GM21526 (cell line): ENCODE measurements around the gene TMEM238.
"Not testable (repeated sequence)": the region's sequence is repeated elsewhere in the genome, so short reads cannot be mapped to it uniquely, and the experiment has no call there.

Source experiments
- ATAC-seq: cut with Tn5 transposase; IDR thresholded peaks from one replicate; pipeline ENCODE4 v1.9.1; 2021; ENCODE audit warnings: moderate library complexity; ENCODE audit not compliant: unreplicated experiment, low FRiP score

The TMEM238 gene, protein sequence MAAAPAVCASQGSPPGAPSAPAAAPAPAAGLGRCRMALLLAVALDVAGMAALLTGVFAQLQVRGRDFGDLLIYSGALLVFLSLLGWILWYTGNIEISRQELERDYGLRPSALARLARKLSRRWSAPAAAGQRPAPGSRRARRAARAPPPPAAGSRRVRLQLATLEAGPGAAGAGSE

DNA sequence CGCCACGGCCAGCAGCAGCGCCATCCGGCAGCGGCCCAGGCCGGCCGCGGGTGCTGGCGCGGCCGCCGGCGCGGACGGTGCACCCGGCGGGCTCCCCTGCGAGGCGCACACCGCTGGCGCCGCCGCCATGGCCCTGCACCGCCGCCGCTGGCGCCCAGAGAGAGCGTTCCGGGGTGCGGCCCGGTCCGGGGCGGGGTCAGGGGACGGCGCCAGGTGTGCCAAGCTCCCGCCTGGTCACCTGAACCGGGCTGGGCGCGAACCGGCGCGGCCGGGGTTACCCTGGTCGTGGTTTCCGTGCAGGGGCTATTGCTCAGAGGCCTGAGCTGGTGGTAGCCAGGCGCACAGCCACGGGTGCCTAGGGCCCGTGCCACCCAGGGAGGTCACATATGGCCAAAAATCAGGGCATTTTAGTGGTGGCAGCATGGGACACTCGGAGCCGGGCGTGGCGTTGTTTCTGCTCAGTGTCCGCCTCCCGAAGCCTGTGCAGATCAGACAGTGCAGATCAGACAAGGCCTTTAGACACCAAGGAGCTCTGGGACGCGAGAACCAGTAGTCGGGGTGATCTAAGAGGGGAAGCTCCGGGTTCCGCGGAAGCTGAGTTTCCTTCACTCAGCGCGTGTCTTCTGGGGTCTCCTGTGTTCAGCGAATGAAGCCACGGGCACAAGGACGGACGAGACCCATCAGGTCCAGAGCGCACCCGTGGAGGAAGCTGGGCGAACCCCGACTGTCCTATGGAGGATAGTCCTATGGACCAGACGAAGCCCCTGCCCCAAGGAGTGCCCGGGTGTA is at the start of gene TMEM238:
Gene TMEM238, minus strand, starts transcription at position 162 of the 789 bp plus-strand sequence. Its CDS starts 33 bp downstream, at position 129.
- no peak for ATAC-seq

DNA sequence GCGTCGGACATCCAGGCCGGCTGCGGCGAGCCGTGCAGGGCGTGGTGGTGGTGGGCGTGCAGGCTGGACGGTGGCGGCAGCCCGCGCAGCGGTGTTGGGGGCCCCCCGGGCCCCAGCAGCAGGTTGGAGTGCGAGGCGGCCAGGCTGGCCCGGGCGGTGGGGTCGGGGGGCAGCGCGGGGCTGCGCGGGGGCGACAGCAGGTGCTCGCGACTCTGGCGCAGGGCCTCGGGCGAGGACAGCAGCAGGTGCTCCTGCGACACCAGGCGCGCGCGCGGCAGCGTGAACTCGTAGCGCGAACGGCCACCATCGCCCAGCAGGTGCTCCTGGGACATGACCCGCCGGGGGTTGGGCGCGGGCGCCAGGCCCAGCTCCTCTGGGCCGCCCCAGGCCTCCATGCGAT is 49.2 kb upstream of the TMEM238 start:
- no peak for ATAC-seq

DNA sequence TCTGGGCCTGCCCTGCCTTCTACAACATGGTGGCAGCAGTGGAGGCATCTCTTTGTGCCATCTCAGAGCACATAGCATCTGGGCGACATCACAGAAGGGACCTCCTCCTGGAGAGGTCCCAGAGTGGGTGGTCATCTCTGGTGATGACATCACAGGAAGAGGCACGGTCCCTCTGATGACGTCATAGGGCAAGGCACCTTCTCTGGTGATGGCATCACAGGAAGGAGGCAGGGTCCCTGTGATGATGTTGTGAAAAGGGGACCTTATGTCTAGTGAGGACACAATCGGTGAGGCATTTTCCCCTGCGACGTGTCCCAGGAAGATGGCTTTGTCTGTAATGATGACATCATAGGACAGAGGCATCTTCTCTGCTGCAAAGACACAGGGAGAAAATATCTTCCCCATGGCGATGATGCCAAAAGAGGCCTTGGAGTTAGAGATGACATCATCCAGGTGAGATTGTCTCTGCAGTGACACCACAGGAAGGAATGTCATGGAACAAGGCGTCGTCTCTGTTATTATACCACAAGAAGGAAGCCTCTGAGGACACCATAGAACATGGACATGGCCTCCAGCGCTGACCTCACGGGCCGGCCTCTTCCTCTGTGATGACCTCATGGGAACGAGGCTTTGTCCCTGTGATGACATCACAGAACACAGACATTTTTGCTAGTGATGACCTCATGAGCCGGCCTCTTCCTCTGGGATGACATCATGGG is 48.3 kb upstream of the TMEM238 start:
- ATAC-seq = no peak

DNA sequence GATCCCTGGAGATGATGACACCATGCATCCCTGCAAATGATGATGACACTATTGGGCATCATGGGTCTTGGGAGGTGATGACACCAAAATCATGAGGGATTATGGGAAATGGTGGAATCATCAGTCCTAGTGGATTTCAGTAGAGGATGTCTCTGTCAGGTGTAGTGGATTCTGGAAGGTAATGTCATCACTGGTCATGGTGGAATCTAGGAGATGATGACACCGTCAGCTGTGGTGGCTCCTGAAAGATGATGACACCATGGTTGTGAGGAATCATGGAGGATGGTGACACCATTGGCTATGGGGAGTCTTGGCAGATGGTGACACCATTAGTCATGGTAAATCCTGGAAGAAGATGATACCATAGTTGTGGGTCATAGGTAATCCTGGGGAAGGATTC is 47.1 kb upstream of the TMEM238 start:
- ATAC-seq = no peak

DNA sequence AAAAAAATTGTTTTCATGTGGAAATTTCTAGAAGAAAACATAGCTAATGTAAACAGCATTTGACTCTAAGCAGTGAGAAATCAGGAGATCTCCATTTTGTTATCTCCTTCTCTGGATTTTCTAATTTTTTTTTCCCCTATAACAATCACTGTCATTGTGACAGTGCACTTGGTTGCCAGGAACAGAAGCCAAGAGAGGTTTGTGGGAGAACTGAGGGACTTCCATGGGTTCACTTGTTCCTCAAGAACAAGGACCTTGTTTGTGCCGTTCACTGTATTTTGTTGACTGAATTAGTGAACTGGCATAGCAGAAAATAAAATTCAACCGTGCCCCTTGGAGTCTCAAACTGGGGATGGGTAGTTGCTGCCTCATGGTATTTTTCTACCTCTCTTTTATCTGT is 42.0 kb upstream of the TMEM238 start:
- no peak for ATAC-seq

DNA sequence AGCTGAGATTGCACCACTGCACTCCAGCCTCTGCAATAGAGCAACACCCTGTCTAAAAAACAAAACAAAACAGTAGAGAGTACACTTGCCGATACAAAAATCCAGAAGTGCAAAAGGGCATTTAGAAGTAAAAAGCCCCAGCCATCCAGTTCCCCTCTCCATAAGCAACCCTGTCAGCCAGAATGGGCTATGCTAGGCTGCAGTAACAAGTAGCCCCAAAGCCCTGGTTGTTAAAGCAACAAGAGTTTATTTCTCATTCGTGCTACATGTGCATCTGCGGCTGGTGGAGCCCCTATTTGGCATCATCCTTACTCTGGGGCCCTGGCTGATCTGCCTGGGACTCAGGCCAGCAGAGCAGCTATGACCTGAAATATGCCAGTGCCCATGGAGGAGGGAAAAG is 40.4 kb upstream of the TMEM238 start:
- ATAC-seq = no peak

DNA sequence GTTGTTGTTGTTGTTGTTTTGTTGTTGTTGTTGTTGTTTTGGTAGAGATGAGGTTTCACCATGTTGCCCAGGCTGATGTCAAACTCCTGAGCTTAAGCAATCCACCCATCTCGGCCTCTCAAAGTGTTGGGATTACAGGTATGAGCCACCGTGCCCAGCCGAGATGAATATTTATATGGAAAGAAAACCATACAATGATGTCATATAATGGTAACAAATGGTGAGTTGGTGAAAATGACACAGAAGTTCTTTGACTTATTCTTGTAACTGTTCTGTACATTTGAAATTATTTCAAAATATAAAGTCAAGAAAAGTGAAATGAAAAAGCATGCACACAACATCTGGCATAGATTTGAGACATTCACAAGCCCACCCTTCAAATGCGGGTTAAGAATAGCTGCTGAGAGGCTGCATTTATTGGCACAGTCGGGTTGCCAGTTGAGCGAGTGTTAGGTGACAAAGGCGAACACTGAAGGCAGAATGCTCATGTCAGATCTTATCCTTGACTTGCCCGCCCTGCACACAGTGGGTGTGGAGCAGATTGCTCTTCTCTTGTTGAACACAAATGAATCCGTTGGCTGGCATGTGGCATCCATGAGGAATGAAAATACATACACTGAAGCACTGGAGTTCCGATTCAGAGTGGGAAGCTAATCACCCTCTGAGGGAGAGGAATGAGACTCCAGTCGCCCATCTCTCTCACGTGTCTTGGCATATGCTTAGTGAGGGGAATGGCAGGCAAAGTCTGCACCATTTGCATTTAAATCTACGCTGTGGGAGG is 39.3 kb upstream of the TMEM238 start:
- no peak for ATAC-seq

DNA sequence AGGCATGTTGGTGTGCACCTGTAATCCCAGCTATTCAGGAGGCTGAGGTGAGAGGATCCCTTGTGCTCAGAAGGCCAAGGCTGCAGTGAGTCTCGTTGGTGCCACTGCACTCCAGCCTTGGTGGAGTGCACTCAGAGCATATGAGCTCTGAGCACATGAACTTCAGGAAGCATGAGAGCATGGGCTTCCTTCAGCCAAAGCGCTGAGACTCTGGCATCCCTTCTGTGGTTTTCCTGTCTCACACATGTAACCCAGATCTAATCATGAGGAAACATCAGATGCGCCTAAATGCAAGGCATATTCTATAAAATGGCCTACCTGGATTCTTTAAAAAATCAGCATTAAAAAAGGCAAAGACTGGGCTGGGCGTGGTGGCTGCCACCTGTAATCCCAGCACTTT is 37.2 kb upstream of the TMEM238 start:
- ATAC-seq = not testable (repeated sequence)

DNA sequence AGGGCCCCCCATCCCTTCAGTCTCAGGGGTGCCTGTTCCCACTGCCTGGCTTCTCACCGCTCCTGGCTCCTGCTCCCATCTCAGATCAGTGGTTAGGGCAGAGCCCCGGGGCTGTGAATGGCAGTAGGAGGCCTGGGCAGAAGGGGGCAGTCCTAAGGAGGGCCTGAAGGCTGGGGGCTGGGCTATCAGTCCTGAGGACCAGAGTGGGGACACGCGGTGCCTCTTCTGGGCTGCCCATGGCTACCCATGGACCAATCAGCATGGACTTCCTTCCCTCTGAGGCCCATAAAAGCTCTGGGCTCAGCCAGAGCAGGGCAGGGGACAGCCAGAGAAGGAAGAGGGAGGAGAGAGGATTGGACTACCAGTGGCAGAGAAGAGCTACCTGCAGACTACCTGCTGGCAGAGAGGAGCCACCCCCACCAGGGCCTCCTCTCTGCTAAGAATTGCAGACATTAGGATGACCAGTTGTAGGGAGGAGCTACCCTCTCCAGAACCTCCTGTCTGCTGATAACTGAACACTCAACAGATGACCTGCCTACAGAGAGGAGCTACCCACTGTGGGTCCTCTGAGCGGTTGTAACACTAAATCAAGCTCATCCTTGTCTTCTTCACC is 35.6 kb upstream of the TMEM238 start:
- no peak for ATAC-seq

DNA sequence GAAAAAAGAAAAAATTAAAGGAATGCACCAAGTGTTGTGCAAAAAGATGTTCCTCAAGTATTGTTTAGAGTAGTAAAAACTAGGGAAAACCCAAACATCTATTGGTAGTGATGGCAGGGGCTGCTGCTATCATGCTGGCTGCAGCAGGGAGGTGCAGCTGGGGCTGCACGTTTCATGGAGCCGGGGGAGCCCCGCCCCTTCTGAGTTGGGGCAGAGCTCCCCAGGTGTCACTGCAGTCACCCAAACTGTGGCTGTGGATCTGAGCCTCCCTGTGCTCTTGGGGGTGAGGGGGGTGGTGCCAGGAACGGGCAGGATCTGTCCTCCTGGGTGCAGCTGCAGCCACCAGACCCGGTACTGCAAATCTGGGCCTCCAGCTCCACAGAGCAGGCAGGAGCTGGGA is 35.0 kb upstream of the TMEM238 start:
- no peak for ATAC-seq

DNA sequence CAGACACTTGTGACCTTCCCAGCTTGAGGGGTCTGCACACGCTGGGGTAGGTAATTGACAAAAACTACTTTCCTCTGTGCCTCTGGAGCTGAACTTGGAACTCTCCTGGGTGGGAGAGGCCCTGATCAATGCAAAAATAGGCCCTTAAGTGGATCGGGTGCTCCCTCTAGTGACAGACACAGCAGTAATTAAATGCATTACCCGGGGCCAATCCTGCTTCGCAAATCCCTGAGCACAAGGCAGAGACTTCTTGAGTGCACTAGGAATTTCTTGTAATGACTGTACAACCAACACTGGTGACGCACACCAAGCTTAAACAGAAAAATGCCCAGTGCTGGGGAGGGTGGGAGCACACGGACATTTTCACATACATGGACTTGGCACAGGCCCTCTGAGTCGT is 34.1 kb upstream of the TMEM238 start:
- ATAC-seq = no peak

DNA sequence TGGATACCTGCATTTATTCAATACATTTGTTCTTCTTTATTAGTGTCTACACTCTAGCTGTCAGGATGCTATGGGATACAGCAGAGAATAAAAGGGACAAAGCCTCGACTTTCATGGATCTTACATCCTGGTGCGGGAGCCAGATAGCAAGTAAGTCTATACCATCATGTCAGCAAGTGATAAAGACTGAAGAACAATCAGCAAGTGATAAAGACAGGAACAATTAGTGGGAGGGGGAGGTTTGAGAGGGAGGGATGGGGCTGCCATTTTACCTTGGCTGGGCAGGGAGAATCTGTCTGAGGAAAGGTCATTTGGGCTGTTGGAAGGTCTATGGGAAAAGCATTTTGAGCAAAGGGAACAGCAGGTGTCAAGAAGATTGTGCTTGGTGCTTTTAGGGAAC is 26.1 kb upstream of the TMEM238 start:
- no peak for ATAC-seq

DNA sequence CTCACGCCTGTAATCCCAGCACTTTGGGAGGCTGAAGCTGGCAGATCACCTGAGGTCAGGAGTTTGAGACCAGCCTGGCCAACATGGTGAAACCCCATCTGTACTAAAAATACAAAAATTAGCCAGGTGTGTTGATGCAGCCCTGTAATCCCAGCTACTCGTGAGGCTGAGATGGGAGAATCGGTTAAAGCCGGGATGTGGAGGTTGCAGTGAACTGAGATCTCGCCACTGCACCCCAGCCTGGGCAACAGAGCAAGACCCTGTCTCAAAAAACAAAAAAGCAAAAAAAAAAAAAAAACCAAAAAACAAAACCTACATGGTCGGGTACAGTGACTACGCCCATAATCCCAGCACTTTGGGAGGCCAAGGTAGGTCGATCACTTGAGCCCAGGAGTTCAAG is 25.1 kb upstream of the TMEM238 start:
- not testable (repeated sequence) for ATAC-seq

DNA sequence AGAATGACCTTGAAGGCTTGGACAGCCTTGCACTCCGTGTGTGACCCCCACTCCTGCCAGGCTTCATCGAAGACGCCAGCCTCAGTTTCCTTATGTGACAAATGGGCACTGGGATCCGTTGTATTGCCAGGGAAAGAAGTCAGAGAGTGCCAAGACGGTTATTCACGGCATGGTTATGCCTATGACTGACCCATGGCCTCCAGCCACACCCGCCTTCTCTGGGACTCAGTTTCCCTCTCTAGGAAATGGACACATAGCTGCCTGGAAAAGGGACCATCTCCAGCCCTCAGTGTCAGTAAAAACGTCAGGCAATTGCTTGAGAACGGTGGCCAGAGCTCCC is 24.4 kb upstream of the TMEM238 start:
- no peak for ATAC-seq

DNA sequence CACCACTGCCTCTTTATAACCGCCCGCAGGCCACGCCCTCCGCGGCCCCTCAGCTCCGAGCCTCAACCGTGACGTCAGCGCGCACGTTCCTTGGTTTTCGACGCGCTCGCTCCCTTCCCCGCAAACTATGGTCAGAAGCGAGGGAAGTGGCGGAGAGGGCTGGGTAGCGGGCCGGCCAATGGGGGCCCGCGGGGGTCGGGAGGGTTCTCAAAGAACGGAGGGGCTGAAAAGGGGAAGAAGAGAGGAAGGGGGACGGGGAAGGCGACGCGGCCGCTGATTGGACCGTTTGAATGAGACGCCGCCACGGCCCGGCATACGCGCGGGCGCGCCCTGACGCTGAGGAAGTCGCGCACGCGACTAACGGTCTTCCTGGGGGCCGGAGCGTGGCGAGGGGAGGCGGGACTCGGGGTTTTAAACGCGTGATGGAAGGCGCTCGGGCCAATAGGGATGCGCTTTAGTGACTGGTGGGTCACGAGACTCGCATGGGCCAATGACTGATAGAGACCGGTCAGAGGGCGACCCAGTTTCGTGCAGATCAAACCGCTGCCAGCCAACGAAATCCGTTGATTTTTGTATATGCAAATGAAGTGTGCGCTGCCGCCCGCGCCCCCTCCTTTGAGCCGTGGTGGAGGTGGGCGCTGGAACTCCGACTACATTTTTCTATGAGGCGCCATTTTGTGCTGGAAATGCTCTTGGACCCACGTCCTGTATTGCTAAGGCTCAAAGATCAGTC is 23.9 kb upstream of the TMEM238 start:
- peak; percentile 72 for ATAC-seq

DNA sequence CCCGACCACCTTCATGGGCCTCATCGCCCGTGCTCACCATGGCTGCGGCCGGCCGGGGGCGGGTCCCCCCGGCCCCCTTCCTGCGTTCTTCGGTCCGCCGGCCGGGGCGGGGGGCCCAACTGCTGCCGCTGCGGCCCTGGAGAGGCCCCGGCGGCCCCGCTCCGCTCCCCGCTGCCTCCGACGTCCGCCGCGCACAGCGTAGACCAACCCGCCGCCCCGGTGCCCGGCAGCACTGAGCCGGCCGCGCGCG is 23.4 kb upstream of the TMEM238 start, which contains the start of gene UBE2S:
Gene UBE2S, minus strand, starts transcription at position 239 of the 250 bp plus-strand sequence. Its CDS starts 199 bp downstream, at position 40.
- ATAC-seq = not testable (repeated sequence)

DNA sequence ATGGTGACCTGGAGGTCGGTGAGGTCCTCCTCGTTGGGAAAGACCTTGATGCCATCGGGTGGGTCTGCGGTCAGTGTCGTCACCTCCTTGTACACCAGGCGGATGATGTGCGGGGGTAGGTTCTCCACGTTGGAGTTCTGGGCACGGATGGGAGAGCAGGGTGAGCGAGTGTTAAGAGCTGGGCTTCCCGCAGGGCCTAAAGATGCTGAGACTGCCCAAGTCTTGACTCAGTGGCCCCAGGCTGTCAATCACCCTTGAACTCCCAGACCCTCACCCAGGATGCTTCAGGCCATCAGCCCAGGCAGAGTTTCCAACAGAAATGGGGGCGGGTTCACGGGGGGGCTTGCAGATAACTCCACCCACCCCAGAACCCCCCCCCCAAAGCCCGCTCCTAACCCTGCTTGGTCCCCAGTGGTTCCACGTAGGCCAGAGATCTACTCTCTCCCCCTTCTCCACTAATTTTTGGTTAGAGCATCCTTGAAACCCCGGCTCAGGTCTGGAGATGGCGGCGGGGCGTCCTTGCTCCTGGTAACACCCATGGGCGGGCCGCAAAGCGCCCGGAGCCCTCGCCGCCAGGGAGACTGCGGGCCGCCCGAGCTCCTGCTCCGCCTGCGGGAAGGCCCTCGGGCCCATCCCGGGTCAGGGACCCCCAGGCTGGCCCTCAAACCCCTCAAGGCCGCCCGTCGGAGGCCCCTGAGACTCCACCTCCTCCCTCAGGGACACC is 22.9 kb upstream of the TMEM238 start:
- no peak for ATAC-seq

DNA sequence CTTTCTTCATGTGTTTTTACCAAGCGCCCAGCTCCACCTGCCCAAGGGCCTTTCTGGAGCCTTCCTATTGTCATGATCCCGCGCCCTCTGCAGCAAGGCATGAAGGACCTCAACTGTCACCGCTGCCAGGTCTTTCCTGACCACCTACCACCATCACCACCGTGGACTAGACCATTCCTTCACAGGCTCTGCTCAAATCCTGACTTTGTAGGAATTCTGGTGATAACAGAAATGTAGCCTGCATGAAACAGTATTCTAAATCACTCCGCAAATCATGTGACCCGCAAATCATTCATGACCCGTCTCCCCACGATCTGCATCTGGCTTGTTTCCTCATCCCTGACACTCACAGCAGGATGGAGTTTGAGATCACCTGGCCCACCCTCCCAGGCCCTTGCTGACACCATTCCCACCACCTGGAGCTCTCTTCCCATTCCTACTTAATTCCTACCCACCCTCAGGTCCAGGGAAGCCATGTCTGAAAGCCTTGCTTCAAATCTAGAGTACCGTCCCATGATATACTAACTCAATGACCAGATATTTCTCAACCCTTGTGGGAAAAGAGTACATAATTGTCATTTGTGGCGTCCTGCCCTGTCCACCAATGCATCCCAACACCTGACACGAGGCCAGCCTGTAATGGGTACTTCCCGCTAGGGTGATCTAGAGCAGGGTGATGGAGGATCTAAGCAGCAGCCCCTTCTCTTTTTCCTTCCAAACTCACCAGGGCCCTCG is 22.2 kb upstream of the TMEM238 start:
- ATAC-seq = no peak

DNA sequence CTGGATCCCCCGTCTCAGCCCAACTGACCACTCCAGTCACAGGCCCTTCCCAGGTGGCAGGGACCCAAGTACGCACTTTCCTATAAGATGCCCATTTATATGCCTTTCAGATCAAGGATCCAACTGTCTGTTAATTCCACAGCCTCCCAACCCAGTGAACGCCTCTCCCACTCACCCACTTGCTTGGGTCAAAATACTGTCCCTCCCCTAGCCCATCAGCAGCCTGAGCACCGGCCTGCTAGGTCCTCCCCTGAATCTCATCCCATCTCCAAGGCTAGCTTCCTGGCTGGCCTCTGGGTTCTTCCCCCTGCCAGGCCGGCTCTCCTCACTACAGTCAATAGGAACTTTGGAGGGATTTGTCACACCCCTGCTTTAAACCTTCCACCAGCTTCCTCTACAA is 21.5 kb upstream of the TMEM238 start:
- no peak for ATAC-seq
